ENCODE results near the gene INPP5A. TPM values are rescaled to one million over a fixed set of nuclear protein-coding genes. Genes with fewer than 3 reads are reported as not detected.

INPP5A gene
- total and polyA plus RNA-seq, 2 of the 13 experiments (the other 11 are each of a cell fraction or from before 2014, with no cell fraction given), result 17.5 to 37.9 TPM

DNA sequence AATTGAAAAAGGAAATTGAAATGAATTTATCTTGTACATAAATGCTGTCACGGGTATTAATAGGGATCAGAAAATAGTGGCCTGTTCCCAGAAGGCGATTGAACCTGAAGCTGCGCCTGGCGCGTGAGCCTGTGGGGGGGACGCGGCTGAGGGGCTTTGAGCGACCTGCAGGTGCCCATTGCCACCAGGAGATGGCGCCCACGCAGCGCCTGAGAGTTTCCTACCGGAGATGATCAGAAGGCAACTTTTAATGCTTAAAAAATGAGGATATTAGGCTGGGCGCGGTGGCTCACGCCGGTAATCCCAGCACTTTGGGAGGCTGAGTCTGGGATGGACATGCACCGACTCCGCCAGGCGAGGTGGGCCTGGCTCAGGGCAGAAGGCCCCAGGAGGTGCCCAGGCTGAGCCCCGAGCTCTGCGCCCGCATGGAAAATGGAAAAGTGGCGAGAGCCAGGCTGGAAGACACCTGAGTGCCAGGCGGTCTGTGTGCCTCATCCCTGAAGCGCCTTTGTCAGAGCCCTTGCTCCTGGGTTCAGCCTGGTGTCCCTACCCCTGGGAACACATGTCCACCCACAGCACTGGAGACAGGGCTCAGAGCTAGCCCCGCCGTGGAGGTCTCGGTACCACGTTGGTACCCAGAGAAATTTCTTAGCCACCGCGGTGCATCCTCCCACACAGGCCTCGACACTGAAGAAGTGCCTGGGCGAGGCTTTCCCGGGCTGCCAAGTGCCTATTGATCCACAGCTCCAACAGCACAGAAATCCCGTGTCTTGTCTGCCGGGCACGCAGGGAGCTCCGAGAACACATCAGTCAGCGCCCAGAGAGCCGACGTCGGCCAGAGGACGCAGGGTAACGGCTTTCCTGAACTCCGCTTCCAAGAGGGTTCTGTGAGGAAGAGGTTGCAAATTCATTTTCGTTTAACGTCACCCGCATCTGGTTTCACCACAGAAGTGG lies 117.4 kb downstream of the INPP5A start (continued):
- TF ChIP-seq, protein P1, sequence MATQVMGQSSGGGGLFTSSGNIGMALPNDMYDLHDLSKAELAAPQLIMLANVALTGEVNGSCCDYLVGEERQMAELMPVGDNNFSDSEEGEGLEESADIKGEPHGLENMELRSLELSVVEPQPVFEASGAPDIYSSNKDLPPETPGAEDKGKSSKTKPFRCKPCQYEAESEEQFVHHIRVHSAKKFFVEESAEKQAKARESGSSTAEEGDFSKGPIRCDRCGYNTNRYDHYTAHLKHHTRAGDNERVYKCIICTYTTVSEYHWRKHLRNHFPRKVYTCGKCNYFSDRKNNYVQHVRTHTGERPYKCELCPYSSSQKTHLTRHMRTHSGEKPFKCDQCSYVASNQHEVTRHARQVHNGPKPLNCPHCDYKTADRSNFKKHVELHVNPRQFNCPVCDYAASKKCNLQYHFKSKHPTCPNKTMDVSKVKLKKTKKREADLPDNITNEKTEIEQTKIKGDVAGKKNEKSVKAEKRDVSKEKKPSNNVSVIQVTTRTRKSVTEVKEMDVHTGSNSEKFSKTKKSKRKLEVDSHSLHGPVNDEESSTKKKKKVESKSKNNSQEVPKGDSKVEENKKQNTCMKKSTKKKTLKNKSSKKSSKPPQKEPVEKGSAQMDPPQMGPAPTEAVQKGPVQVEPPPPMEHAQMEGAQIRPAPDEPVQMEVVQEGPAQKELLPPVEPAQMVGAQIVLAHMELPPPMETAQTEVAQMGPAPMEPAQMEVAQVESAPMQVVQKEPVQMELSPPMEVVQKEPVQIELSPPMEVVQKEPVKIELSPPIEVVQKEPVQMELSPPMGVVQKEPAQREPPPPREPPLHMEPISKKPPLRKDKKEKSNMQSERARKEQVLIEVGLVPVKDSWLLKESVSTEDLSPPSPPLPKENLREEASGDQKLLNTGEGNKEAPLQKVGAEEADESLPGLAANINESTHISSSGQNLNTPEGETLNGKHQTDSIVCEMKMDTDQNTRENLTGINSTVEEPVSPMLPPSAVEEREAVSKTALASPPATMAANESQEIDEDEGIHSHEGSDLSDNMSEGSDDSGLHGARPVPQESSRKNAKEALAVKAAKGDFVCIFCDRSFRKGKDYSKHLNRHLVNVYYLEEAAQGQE (IDR thresholded peaks at IDR 0.05; ENCODE audit: borderline replicate concordance in 1 of 2, low read depth in 1 of 2, low read length in 2 of 2), result no peak
- TF ChIP-seq, protein P2, sequence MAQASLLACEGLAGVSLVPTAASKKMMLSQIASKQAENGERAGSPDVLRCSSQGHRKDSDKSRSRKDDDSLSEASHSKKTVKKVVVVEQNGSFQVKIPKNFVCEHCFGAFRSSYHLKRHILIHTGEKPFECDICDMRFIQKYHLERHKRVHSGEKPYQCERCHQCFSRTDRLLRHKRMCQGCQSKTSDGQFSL (CRISPR knock-in tag; IDR thresholded peaks at IDR 0.05), result peak; percentile 97

DNA sequence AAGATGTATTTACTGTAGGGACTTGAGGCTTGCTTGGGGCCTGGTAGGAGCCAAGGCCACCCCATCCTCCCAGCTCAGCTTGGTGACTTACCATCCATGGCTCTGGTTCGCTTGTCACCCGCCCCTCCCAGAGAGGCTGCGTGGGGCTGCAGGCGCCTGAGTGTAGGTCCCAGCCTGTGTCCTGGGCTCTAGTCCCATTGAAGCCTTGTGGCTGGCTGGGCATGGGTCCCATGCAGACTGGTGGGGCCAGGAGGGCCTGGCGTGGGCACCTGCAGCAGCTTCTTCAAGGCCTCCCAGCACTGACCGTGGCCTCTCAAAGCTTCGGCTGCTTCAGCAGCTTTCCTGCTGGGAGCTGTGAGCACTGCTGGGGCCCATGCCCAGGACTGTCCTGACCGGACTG lies 118.1 kb downstream of the INPP5A start:
- Histone ChIP-seq H3K4me1 (ENCODE audit: insufficient read depth, low read length) (no peaks in the 10 kb centered on the region), H3K4me3 (replicated peaks in 1 of 3; ENCODE audit: insufficient read depth in 1 of 3, low read depth in 2 of 3, low read length in 3 of 3) (no peak overlapping the region), H2AFZ (ENCODE audit: low read length) (no peak overlapping the region), H4K20me1 (ENCODE audit: insufficient read depth, low read length) (peaks cover 6% of the 10 kb centered on the region; the same call in 1 of the 2 replicates), H3K4me2 (ENCODE audit: low read depth, low read length) (no peak overlapping the region), H3K27ac (ENCODE audit: extremely low read length, insufficient read depth, low read length) (no peak overlapping the region), H3K9me3 (ENCODE audit: low read length) (no peaks in the 10 kb centered on the region), H3K27me3 (ENCODE audit: control insufficient read depth in 1 of 2, insufficient read depth in 2 of 2, low read length in 2 of 2) (no peaks in the 10 kb centered on the region), H3K36me3 (replicated peaks in 1 of 2; ENCODE audit: control insufficient read depth in 1 of 2, insufficient read depth in 2 of 2, low read length in 2 of 2) (peaks cover 1 to 5% of the 10 kb centered on the region in 2 experiments; a peak in 2 of 5 replicates), H3K9ac (ENCODE audit: insufficient read depth, low read depth, low read length) (no peak overlapping the region), H3K79me2 (ENCODE audit: insufficient read depth, low read length) (no peaks in the 10 kb centered on the region)
- no CpG with 5 or more reads among the region's 8 CpGs for WGBS (ENCODE audit: low lambda C conversion rate)
- DNase-seq (ENCODE audit: low spot score), result no peak
- ATAC-seq, result no peak
- no peak for TF ChIP-seq SIN3B (IDR thresholded peaks at IDR 0.05; ENCODE audit: low read length)
- no peak for TF ChIP-seq FOSL1 (CRISPR knock-in tag; IDR thresholded peaks at IDR 0.05; ENCODE audit: borderline replicate concordance)
- no peak for TF ChIP-seq ZFP1 (CRISPR knock-in tag; IDR thresholded peaks at IDR 0.05)
- TF ChIP-seq U2AF1 (optimal IDR thresholded peaks at IDR 0.05; ENCODE audit: low read depth, low read length), result no peak
- no peak for FAIRE-seq
- CTCF ChIA-PET (ENCODE audit: low intra/inter-chr PET ratio, low total read pairs), result interaction anchor here (1.9 kb wide), 1 partner anchor 181 kb away, joined by 5 read pairs; no protein-coding TSS in a partner anchor
- intact Hi-C loops (cut with micrococcal nuclease; ENCODE audit: unreplicated experiment) (loop anchor here (10.0 kb wide), 1 partner anchor 239 kb away; no protein-coding TSS in a partner anchor), in situ Hi-C loops (cut with HindIII; ENCODE audit: extremely low pct_ligation_motif_present, low pct_unique_long_range_greater_than_20kb) (loop anchor here (10.0 kb wide), 1 partner anchor 239 kb away; no protein-coding TSS in a partner anchor)
- BruUV-seq (replicated peaks), result no TSS peak
- POLR2A ChIA-PET, result no interaction called here

Measured in HepG2 (cell line).